Epithelial cell of proximal tubule (primary cell): ENCODE measurements around the gene ARFGEF2. TPM values are rescaled to one million over a fixed set of nuclear protein-coding genes. Genes with fewer than 3 reads are reported as not detected.

Experiments used
- DNase-seq: peaks from one replicate; pipeline ENCODE4 v3.0.0-alpha.2; 2011; ENCODE audit warnings: low read depth
- H3K4me3 ChIP-seq: 2 replicates; pipeline ENCODE4 v1.5.1; 2011; ENCODE audit warnings: low read depth, mild to moderate bottlenecking, low read length
- CTCF ChIP-seq: conservative IDR thresholded peaks from 2 replicates; pipeline ENCODE4 v1.5.1; 2012; ENCODE audit warnings: low read depth, mild to moderate bottlenecking, low read length
- total RNA-seq: library from RNA; depleted of rRNA; stranded (reverse); fragments of >200 nt; gene quantifications from 2 replicates; pipeline ENCODE4 v1.2.3, GENCODE V29; 2015

The ARFGEF2 gene
- total RNA-seq, 1 donor from 2014 or later: 20.5 TPM

DNA sequence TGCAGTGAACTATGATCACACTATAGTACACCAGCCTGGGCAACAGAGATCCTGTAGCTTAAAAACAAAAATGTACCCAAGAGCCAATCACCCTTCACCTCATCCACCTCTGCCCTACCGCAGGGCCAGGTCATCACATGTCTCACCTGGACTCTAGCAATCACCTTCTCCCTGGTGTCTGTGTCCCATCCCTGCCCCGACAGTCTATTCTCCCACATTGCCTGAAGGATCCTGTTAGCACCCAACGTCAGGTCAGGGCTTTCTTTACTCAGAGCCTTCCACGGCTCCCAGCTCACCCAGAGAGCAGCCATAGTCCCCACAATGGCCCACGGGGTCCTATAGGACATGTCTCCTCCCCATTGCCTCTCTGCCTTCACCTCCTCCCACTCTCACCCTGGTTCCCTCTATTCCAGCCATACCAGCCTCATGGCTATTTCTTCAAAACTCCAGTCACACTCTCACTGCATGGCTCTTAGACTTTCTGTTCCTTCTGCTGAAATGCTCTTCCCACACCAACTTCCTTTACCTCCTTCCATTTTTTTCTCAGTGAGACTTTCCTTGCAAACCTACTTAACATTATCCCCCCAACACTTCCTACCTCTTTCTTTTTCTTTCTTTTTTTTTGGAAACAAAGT, 22.5 kb upstream of the ARFGEF2 start:
- DNase-seq: no peak
- TF ChIP-seq CTCF: no peak
- no peak overlapping the region for H3K4me3 ChIP-seq

DNA sequence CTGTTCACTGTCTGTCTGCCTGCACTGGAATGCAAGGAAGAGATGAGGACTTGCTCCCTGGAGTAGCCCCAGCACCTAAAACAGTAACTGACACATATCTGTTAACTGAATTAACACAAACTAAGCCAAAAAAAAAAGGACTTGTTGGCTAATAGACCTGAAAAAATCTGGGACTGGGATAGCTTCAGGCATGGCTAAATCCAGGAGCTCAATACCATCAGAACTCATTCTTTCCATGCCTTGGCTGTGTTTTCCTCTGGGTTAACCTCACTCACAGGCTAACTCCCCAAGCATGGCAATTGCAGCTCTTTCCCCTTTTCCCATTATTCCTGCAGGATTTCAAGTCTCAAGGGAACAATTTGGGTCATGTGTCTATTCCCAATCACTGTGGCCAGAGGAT, 21.6 kb upstream of the ARFGEF2 start:
- no peak for DNase-seq
- TF ChIP-seq CTCF: no peak
- no peak overlapping the region for H3K4me3 ChIP-seq

- DNase-seq: no peak
- no peak overlapping the region for H3K4me3 ChIP-seq
- no peak for TF ChIP-seq CTCF
Measured at GRCh38 chr20:48901326-48901725, 20.2 kb upstream of the ARFGEF2 start.

DNA sequence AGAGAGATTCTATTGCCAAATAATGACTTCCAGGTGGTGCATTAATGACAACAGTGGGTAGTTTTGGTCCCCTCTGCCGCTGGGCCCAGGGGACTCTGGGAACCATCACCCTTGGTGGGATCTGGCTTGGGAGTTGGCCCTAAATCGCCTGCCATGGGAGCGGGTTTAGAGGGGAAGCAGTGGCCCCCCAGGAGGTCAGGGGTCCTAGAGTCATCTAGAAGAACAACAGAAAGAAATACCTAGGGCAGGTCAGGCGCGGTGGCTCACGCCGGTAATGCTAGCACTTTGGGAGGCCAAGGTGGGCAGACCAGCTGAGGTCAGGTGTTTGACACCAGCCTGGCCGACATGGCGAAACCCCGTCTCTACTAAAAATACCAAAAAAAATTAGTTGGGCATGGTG, 17.8 kb upstream of the ARFGEF2 start:
- no peak overlapping the region for H3K4me3 ChIP-seq
- no peak for TF ChIP-seq CTCF

DNA sequence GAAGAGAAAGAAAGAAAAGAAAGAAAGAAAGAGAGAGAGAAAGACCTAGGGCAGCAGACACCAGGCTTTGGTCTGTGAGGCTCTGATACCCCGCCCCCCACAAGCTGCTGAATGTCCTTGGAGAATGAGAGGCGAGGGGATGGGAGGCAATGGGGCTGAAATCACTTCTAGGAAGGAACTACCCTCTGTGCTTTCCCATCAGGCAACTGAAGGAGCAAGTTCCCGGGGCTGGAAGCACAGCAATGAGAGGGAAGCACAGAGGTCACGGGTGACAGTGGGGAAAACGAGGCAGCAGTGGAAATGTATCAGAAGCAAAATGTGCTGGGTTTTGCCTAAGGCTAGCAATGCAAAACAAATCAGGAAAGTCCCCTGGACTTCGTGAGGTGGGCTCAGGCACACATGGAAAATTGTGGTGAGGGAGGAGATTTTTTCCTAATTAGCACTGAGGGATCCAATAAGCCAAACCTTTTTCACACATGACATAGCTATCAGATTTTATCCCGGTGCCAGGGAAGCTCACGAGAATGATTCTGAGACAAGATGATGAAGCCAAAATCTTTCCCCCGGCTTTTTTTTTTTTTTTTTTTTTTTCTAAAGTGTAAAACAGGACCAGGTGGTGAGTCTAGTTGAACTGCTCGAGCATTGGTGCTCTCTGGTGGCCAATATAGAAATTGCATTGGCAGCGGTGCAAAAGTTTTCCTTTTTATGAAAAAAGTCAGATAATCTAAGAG, 16.8 kb upstream of the ARFGEF2 start:
- peak; percentile 83 for TF ChIP-seq CTCF
- no peak overlapping the region for H3K4me3 ChIP-seq
- no peak for DNase-seq

More for the DNA sequence above, 17.8 kb upstream of the ARFGEF2 start:
- DNase-seq: no peak

DNA sequence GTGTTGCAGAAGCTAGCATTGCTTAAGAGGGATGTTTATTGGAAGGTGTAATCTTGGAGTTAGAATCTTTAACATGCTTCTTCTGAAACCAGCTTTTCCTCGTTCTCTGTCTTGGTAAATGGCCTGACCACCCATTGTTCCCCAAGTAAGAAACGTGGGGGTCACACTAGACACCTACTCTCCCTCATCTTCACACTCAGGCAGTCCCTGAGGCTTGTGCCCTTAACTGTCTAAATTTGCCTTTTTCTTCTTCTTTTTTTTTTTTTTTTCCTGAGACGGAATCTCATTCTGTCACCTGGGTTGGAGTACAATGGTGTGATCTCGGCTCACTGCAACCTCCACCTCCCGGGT, 16.2 kb upstream of the ARFGEF2 start:
- no peak for TF ChIP-seq CTCF
- no peak for DNase-seq
- H3K4me3 ChIP-seq: no peak overlapping the region
